HepG2 (cell line): ENCODE results near the gene TJP3. TPM values are rescaled to one million over a fixed set of nuclear protein-coding genes. Genes with fewer than 3 reads are reported as not detected.

Experiments
- ADNP ChIP-seq: sonication (generic); formaldehyde crosslinking; IDR thresholded peaks from 2 replicates; pipeline ENCODE4 v1.4.0; 2020; ENCODE audit warnings: missing genetic modification reagents
- HOXA9 ChIP-seq: sonication (generic); formaldehyde crosslinking; IDR thresholded peaks from 2 replicates; pipeline ENCODE4 v1.8.1; 2022; ENCODE audit warnings: missing genetic modification reagents, mild to moderate bottlenecking, moderate library complexity, borderline replicate concordance
- MATR3 ChIP-seq: sonication (generic); formaldehyde crosslinking; IDR thresholded peaks from 2 replicates; pipeline ENCODE4 v1.4.0; 2020; ENCODE audit warnings: missing genetic modification reagents
- REL ChIP-seq: sonication (generic); formaldehyde crosslinking; conservative IDR thresholded peaks from 2 replicates; pipeline ENCODE4 v1.8.0; 2022; ENCODE audit warnings: mild to moderate bottlenecking, missing genetic modification reagents, moderate library complexity
- RXRA ChIP-seq: sonication (generic); formaldehyde crosslinking; IDR thresholded peaks from 2 replicates; pipeline ENCODE4 v1.5.1; 2020; ENCODE audit warnings: missing genetic modification reagents
- ZBTB20 ChIP-seq: sonication (generic); formaldehyde crosslinking; IDR thresholded peaks from 2 replicates; pipeline ENCODE4 v1.8.1; 2023; ENCODE audit warnings: missing genetic modification reagents, low read depth, mild to moderate bottlenecking, borderline replicate concordance
- ZBTB38 ChIP-seq: sonication (generic); formaldehyde crosslinking; IDR thresholded peaks from 2 replicates; pipeline ENCODE4 v1.5.1; 2020; ENCODE audit warnings: mild to moderate bottlenecking, missing genetic modification reagents
- ZC3H13 ChIP-seq: sonication (generic); formaldehyde crosslinking; IDR thresholded peaks from 2 replicates; pipeline ENCODE4 v1.8.1; 2023; ENCODE audit warnings: mild to moderate bottlenecking, missing genetic modification reagents, moderate library complexity
- ZFP62 ChIP-seq: sonication (generic); formaldehyde crosslinking; IDR thresholded peaks from 2 replicates; pipeline ENCODE4 v1.4.0; 2020; ENCODE audit warnings: missing genetic modification reagents
- ZNF10 ChIP-seq: sonication (generic); formaldehyde crosslinking; IDR thresholded peaks from 2 replicates; pipeline ENCODE4 v1.4.0; 2020; ENCODE audit warnings: mild to moderate bottlenecking, low read depth, missing genetic modification reagents, borderline replicate concordance
- ZNF260 ChIP-seq: sonication (generic); formaldehyde crosslinking; IDR thresholded peaks from 2 replicates; pipeline ENCODE4 v1.4.0; 2020; ENCODE audit warnings: missing genetic modification reagents, low read depth, mild to moderate bottlenecking, borderline replicate concordance
- ZNF674 ChIP-seq: sonication (generic); formaldehyde crosslinking; IDR thresholded peaks from 2 replicates; pipeline ENCODE4 v1.5.0; 2020; ENCODE audit warnings: low read depth, mild to moderate bottlenecking, missing genetic modification reagents
- ZSCAN12 ChIP-seq: sonication (generic); formaldehyde crosslinking; IDR thresholded peaks from 2 replicates; pipeline ENCODE4 v1.9.0; 2021; ENCODE audit warnings: mild to moderate bottlenecking, missing genetic modification reagents
- polyA plus RNA-seq, 8 experiments: library from polyadenylated mRNA; depleted of rRNA in 3 of 8; stranded (reverse) in 7 of 8; unstranded in 1 of 8; fragments of >200 nt; fragmentation: Illumina TruSeq in 4 of 8; extraction: Trizol in 4 of 8; gene quantifications; 2 replicates each; pipeline versions ENCODE4 v1.2.1 to v1.2.3, GENCODE V29; 2011 to 2016; ENCODE audit warnings: low read depth in 4 of 8, missing spikeins in 1 of 8, mixed read lengths in 1 of 8; ENCODE audit not compliant: insufficient read depth in 1 of 8
- total RNA-seq, 5 experiments: library from RNA; depleted of rRNA; stranded (reverse); fragments of >200 nt; fragmentation: Illumina TruSeq; extraction: Trizol; gene quantifications; 2 replicates each; pipeline ENCODE4 v1.2.3, GENCODE V29; 2016; ENCODE audit warnings: low read depth in 1 of 5
- TF ChIP-seq, protein P1 (sequence below): IDR thresholded peaks from 2 replicates; pipeline ENCODE4 v1.4.0; 2020; ENCODE audit warnings: mild to moderate bottlenecking, missing genetic modification reagents
- TF ChIP-seq, protein P2 (sequence below): sonication (generic); formaldehyde crosslinking; IDR thresholded peaks from 2 replicates; pipeline ENCODE4 v1.5.0; 2020; ENCODE audit warnings: mild to moderate bottlenecking, missing genetic modification reagents, borderline replicate concordance
- TF ChIP-seq, protein P3 (sequence below): sonication (generic); formaldehyde crosslinking; IDR thresholded peaks from 2 replicates; pipeline ENCODE4 v1.4.0; 2020; ENCODE audit warnings: missing genetic modification reagents

Gene TJP3
- total and polyA plus RNA-seq, 2 of the 13 experiments (the other 11 are each of a cell fraction or from before 2014, with no cell fraction given): 2.3 to 21.5 TPM

DNA sequence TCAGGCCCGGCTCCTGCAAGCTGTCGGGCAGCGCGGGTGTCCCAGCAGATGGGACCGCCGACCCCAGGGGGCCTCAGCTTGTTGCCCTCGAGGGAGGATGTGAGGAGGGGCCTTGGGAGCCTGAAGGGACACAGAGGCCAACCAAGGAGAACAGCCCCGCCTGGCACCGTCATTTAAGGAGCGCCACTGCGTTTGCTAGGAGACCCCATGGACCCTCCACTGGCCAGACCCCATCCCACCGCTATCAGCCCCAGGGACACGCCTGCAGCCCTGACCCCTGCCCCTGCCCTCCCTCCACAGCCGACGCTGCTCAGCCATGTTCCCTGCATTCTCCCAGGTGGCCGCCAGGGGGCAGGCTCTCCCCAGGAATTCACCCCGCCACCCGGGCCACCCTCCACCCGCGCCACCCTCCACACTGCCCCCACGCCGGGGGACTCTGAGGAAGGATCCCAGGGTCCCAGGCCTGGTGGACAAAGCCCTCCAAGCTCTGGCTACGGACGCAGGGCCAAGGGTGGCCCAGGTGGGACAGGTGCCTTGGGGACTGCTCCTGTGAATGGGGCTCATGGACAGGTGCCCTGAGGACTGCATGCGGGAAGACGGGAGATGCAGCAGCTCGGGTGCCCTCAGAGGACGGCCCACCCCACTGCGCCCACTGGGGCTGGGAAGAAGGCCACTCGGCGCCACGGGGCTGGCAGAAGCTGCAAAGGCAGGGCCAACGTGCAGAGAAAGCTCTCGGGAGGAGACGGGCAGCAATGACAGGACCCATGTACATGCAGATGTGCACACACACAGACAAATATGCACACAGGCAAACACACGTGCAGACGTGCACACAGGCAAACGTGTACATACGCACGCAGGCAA, 42.3 kb upstream of the TJP3 start (continued):
- TF ChIP-seq ZNF10 (CRISPR knock-in tag) (no peak), ZNF674 (CRISPR knock-in tag) (no peak), RXRA (CRISPR knock-in tag) (no peak), REL (CRISPR knock-in tag) (no peak), HOXA9 (no peak), ZC3H13 (CRISPR knock-in tag) (peak; percentile 39; the same call in 1 of the 2 replicates), ZBTB20 (CRISPR knock-in tag) (no peak), MATR3 (CRISPR knock-in tag) (no peak), ZFP62 (CRISPR knock-in tag) (no peak), ADNP (CRISPR knock-in tag) (no peak), ZNF260 (no peak), ZBTB38 (no peak), ZSCAN12 (CRISPR knock-in tag) (no peak)
- TF ChIP-seq, protein P1, sequence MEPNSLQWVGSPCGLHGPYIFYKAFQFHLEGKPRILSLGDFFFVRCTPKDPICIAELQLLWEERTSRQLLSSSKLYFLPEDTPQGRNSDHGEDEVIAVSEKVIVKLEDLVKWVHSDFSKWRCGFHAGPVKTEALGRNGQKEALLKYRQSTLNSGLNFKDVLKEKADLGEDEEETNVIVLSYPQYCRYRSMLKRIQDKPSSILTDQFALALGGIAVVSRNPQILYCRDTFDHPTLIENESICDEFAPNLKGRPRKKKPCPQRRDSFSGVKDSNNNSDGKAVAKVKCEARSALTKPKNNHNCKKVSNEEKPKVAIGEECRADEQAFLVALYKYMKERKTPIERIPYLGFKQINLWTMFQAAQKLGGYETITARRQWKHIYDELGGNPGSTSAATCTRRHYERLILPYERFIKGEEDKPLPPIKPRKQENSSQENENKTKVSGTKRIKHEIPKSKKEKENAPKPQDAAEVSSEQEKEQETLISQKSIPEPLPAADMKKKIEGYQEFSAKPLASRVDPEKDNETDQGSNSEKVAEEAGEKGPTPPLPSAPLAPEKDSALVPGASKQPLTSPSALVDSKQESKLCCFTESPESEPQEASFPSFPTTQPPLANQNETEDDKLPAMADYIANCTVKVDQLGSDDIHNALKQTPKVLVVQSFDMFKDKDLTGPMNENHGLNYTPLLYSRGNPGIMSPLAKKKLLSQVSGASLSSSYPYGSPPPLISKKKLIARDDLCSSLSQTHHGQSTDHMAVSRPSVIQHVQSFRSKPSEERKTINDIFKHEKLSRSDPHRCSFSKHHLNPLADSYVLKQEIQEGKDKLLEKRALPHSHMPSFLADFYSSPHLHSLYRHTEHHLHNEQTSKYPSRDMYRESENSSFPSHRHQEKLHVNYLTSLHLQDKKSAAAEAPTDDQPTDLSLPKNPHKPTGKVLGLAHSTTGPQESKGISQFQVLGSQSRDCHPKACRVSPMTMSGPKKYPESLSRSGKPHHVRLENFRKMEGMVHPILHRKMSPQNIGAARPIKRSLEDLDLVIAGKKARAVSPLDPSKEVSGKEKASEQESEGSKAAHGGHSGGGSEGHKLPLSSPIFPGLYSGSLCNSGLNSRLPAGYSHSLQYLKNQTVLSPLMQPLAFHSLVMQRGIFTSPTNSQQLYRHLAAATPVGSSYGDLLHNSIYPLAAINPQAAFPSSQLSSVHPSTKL (CRISPR knock-in tag): no peak
- TF ChIP-seq, protein P2, sequence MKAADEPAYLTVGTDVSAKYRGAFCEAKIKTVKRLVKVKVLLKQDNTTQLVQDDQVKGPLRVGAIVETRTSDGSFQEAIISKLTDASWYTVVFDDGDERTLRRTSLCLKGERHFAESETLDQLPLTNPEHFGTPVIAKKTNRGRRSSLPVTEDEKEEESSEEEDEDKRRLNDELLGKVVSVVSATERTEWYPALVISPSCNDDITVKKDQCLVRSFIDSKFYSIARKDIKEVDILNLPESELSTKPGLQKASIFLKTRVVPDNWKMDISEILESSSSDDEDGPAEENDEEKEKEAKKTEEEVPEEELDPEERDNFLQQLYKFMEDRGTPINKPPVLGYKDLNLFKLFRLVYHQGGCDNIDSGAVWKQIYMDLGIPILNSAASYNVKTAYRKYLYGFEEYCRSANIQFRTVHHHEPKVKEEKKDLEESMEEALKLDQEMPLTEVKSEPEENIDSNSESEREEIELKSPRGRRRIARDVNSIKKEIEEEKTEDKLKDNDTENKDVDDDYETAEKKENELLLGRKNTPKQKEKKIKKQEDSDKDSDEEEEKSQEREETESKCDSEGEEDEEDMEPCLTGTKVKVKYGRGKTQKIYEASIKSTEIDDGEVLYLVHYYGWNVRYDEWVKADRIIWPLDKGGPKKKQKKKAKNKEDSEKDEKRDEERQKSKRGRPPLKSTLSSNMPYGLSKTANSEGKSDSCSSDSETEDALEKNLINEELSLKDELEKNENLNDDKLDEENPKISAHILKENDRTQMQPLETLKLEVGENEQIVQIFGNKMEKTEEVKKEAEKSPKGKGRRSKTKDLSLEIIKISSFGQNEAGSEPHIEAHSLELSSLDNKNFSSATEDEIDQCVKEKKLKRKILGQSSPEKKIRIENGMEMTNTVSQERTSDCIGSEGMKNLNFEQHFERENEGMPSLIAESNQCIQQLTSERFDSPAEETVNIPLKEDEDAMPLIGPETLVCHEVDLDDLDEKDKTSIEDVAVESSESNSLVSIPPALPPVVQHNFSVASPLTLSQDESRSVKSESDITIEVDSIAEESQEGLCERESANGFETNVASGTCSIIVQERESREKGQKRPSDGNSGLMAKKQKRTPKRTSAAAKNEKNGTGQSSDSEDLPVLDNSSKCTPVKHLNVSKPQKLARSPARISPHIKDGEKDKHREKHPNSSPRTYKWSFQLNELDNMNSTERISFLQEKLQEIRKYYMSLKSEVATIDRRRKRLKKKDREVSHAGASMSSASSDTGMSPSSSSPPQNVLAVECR (CRISPR knock-in tag): 0 out of 2 replicates have a peak, but pooled peaks have one; percentile 19
- TF ChIP-seq, protein P3, sequence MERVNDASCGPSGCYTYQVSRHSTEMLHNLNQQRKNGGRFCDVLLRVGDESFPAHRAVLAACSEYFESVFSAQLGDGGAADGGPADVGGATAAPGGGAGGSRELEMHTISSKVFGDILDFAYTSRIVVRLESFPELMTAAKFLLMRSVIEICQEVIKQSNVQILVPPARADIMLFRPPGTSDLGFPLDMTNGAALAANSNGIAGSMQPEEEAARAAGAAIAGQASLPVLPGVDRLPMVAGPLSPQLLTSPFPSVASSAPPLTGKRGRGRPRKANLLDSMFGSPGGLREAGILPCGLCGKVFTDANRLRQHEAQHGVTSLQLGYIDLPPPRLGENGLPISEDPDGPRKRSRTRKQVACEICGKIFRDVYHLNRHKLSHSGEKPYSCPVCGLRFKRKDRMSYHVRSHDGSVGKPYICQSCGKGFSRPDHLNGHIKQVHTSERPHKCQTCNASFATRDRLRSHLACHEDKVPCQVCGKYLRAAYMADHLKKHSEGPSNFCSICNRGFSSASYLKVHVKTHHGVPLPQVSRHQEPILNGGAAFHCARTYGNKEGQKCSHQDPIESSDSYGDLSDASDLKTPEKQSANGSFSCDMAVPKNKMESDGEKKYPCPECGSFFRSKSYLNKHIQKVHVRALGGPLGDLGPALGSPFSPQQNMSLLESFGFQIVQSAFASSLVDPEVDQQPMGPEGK (CRISPR knock-in tag): peak; percentile 63
